Heart left ventricle (tissue), 16 donors: ENCODE measurements around the gene SLC24A2. TPM values are rescaled to one million over a fixed set of nuclear protein-coding genes. Genes with fewer than 3 reads are reported as not detected.

Experiments
- ATAC-seq, 4 donors: fragments of 200-7000 bp; cut with Tn5 transposase; one replicate each; pipeline ENCODE4 v1.9.1; 2020 to 2022; ENCODE audit warnings: moderate library complexity in 4 of 4, mild to moderate bottlenecking in 3 of 4, moderate number of reproducible peaks in 1 of 4
- DNase-seq, 5 donors: peaks; one replicate each; pipeline ENCODE4 v3.0.0-alpha.2; 2020
- H3K27ac ChIP-seq, 12 donors: fragments of 200-600 bp; sonication (generic) in 4 of 12; one replicate each; pipeline versions ENCODE4 v1.5.0 to v1.8.0; 2016 to 2022; ENCODE audit warnings: mild to moderate bottlenecking in 2 of 12
- H3K27me3 ChIP-seq, 9 donors: fragments of 200-600 bp; sonication (generic) in 2 of 9; one replicate each; pipeline versions ENCODE4 v1.5.1 to v1.8.0; 2016 to 2022; ENCODE audit warnings: mild to moderate bottlenecking in 3 of 9
- H3K36me3 ChIP-seq, 9 donors: fragments of 200-600 bp; sonication (generic) in 2 of 9; one replicate each; pipeline versions ENCODE4 v1.5.0 to v1.8.0; 2018 to 2022; ENCODE audit warnings: mild to moderate bottlenecking in 2 of 9
- H3K4me1 ChIP-seq, 12 donors: fragments of 200-600 bp; sonication (generic) in 4 of 12; one replicate each; pipeline versions ENCODE4 v1.5.0 to v1.8.0; 2016 to 2022; ENCODE audit warnings: mild to moderate bottlenecking in 3 of 12
- H3K4me3 ChIP-seq, 12 donors: fragments of 200-600 bp; sonication (generic) in 4 of 12; one replicate each; pipeline versions ENCODE4 v1.5.0 to v1.8.0; 2017 to 2022; ENCODE audit warnings: mild to moderate bottlenecking in 9 of 12, moderate library complexity in 4 of 12
- H3K9me3 ChIP-seq, 12 donors: fragments of 200-600 bp; sonication (generic) in 4 of 12; one replicate each; pipeline versions ENCODE4 v1.5.0 to v1.8.0; 2016 to 2022; ENCODE audit warnings: mild to moderate bottlenecking in 1 of 12
- CTCF ChIP-seq, 12 donors: fragments of 200-600 bp; sonication (generic) in 4 of 12; IDR thresholded peaks; one replicate each; pipeline versions ENCODE4 v1.5.0 to v1.8.0; 2018 to 2022; ENCODE audit warnings: antibody characterized with exemption in 12 of 12, mild to moderate bottlenecking in 5 of 12
- POLR2A ChIP-seq, 2 donors: fragments of 450-650 bp; IDR thresholded peaks; one replicate each; pipeline ENCODE4 v1.6.1; 2017; ENCODE audit warnings: antibody characterized with exemption in 2 of 2, mild to moderate bottlenecking in 2 of 2, moderate library complexity in 2 of 2
- WGBS, 4 donors: extraction: QIAGEN DNeasy Blood & Tissue Kit in 2 of 4; methylation state at CpG; one replicate each; pipeline versions ENCODE4 v1.1.5 to v1.1.7; 2013 to 2018; 5-methylcytosine and 5-hydroxymethylcytosine counted together
- intact Hi-C, 10 donors: fragments of 100-400 bp; cut with DNase I; formaldehyde crosslinking; loops; one replicate each; pipeline versions ENCODE4 v1.11.1 to v1.14.2; 2022
- polyA plus RNA-seq, 2 donors: library from polyadenylated mRNA; stranded (reverse); fragments of 200-250 nt; gene quantifications; one replicate each; pipeline ENCODE4 v1.2.3, GENCODE V29; 2013
- total RNA-seq, 9 donors: library from RNA; depleted of rRNA in 2 of 9; stranded (reverse); fragments of >200 nt in 2 of 9; fragmentation: NEBNext Ultra II Directional in 3 of 9; extraction: Animal tissue kit (Norgen Biotek cat#: 25700) in 3 of 9; gene quantifications; one replicate each; pipeline versions ENCODE4 v1.1.0 to v1.2.4, GENCODE V29; 2016 to 2023
- donor health status: ischemic (EF 13 %, LVEDD 7.1; RV severe dilation, severe dysfunction).
- donor health status: healthy with polysubstance abuse.
- donor health status: DM: no; HTN: yes; CAD: no.
- donor health status: DM: no; HTN: no; CAD: no.
- donor health status: ischemic (EF 25% LVEDD 6.9; RV normal size, moderate dysfunction).
- donor health status: ischemic (EF 25% LVEDD 5.7; RV mildly dilated, moderate dysfunction).
- donor health status: healthy.
- donor health status: DM: yes; HTN: yes; CAD: no.
- donor health status: ischemic (EF 35%, LVEDD 5.7; RV mildly dilated, moderate dysfunction).
- donor health status: nonischemic (EF 11% LVEDD 7.7; RV severe dilation, severe dysfunction).
- donor health status: DM: yes; HTN: yes; CAD: no.
- donor health status: PGD.
- donor health status: ischemic (EF 29% LVEDD 5.4; RV normal size, mild dysfunction).
- donor health status: nonischemic (EF 23%, LVEDD 6.1; RV moderate dilation, normal function).

Gene SLC24A2
- total and polyA plus RNA-seq, 11 donors, result 0.01 to 0.29 (median 0.16) TPM; not detected in 4

DNA sequence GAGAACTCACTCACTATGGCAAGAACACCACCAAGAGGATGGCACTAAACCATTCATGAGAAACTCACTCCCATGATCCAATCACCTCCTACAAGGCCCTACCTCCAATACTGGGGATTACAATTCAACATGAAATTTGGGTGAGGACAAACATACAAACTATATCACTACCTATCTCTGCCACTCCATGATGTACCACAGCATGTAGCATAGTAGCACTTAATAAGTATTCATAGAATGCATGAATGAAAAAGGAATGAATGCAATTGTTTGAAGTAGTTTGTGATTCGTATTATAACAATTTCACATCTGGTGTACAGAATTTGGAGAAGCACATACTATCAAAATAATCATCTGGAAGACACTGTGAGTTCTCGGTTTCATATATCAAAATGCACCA is 27.9 kb upstream of the SLC24A2 start:
- no peak for ATAC-seq
- Histone ChIP-seq H3K4me3 (no peak overlapping the region), H3K36me3 (no peaks in the 10 kb centered on the region), H3K9me3 (peaks cover 0 to 30% (median 6%) of the 10 kb centered on the region in 12 donors), H3K27me3 (no peaks in the 10 kb centered on the region), H3K4me1 (no peaks in the 10 kb centered on the region), H3K27ac (no peak overlapping the region)
- TF ChIP-seq POLR2A (IDR thresholded peaks at IDR 0.05) (no peak), CTCF (IDR thresholded peaks at IDR 0.05) (no peak)
- intact Hi-C loops, result no loop called here
- DNase-seq, result no peak
- WGBS, 4 donors, result 57 to 86% (median 72%) methylated on average over 2 of the region's 2 CpGs

- H3K36me3 ChIP-seq, result no peaks in the 10 kb centered on the region
- H3K4me1 ChIP-seq, result no peaks in the 10 kb centered on the region
- TF ChIP-seq CTCF (IDR thresholded peaks at IDR 0.05) (no peak), POLR2A (IDR thresholded peaks at IDR 0.05) (no peak)
- no peak for DNase-seq
- no peaks in the 10 kb centered on the region for H3K27me3 ChIP-seq
- intact Hi-C loops, result no loop called here
- no peak overlapping the region for H3K4me3 ChIP-seq
- ATAC-seq, result no peak
- H3K27ac ChIP-seq, result no peak overlapping the region
- peaks cover 0 to 29% (median 6%) of the 10 kb centered on the region in 12 donors for H3K9me3 ChIP-seq
Observed at GRCh38 chr9:19812194-19812593, 23.4 kb upstream of the SLC24A2 start.

- H3K36me3 ChIP-seq, result no peaks in the 10 kb centered on the region
- no peak overlapping the region for H3K4me3 ChIP-seq
- no peak overlapping the region for H3K27ac ChIP-seq
- intact Hi-C loops, result no loop called here
- no peaks in the 10 kb centered on the region for H3K4me1 ChIP-seq
- ATAC-seq, result no peak
- 84 to 89% (median 86%) methylated on average over 16 of the region's 16 CpGs for WGBS, 4 donors
- no peaks in the 10 kb centered on the region for H3K27me3 ChIP-seq
- DNase-seq, result no peak
- TF ChIP-seq CTCF (IDR thresholded peaks at IDR 0.05) (no peak), POLR2A (IDR thresholded peaks at IDR 0.05) (no peak)
- H3K9me3 ChIP-seq, result peaks cover 0 to 21% (median 3%) of the 10 kb centered on the region in 12 donors
Observed at GRCh38 chr9:19809422-19810269, 20.8 kb upstream of the SLC24A2 start.

DNA sequence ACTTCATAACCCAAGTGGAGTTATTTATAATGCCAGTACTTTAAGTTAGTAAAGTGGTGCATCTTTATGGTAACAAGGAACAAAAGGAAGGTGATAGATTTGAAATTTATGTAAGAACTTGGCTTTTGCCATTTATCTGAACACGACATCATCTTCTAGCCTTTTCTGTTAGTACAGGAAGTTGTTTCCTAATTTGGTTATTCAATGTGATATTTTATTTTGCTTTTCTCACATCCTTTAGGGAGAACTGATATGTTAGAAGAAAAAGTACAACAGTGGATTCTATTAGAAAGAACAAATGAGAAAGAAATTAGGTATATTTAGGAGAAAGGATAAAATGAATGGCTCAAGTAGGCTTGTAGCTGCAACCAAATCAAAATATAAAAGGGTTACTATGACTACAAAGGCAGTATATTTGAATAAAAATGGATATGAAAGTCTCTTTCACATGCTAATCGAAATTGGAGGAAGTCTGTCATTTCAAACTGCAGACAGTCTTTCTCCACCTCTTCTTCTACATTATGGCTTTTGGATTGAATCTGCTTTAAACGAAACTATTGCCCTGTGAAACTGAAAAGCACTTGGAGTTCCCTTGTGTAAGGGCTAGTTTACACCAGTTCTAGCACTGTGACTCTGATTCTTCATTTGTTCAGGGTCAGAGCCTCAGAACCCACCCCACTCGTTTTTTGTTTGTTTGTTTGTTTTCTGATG is 18.5 kb upstream of the SLC24A2 start:
- TF ChIP-seq CTCF (IDR thresholded peaks at IDR 0.05) (no peak), POLR2A (IDR thresholded peaks at IDR 0.05) (no peak)
- peaks cover 0 to 10% (median 2%) of the 10 kb centered on the region in 12 donors for H3K9me3 ChIP-seq
- DNase-seq, result no peak
- no peaks in the 10 kb centered on the region for H3K4me1 ChIP-seq
- H3K4me3 ChIP-seq, result no peak overlapping the region
- peaks cover 0 to 2% (median 0%) of the 10 kb centered on the region in 9 donors for H3K27me3 ChIP-seq
- no peaks in the 10 kb centered on the region for H3K36me3 ChIP-seq
- ATAC-seq, result no peak
- WGBS, 4 donors, result 25 to 28% (median 26%) methylated on average over 4 of the region's 4 CpGs
- H3K27ac ChIP-seq, result no peak overlapping the region
- intact Hi-C loops, result no loop called here
